Measurements from ENCODE around the gene TRPM4. TPM values are rescaled to one million over a fixed set of nuclear protein-coding genes. Genes with fewer than 3 reads are reported as not detected.
A peak's percentile ranks its signal among the peaks of the same experiment; 100 is the strongest.

The TRPM4 gene
- total and polyA plus RNA-seq, 2 of the 13 experiments (the other 11 are each of a cell fraction or from before 2014, with no cell fraction given) = 1.9 to 4.3 TPM

GRCh38 chr19:49114630-49115363, 42.8 kb upstream of the TRPM4 start (continued):
- TF ChIP-seq ZBTB20 (CRISPR knock-in tag; IDR thresholded peaks at IDR 0.05; ENCODE audit: borderline replicate concordance, low read depth) = 0 out of 2 replicates have a peak, but pooled peaks have one; percentile 41
- peak; percentile 90; the same call in 1 of the 2 replicates for TF ChIP-seq ZNF800 (CRISPR knock-in tag; IDR thresholded peaks at IDR 0.05)

GRCh38 chr19:49116544-49116943, 41.0 kb upstream of the TRPM4 start:
- Histone ChIP-seq H4K20me1 (ENCODE audit: insufficient read depth, low read length) (no peaks in the 10 kb centered on the region), H3K36me3 (replicated peaks in 1 of 2; ENCODE audit: control insufficient read depth in 1 of 2, insufficient read depth in 2 of 2, low read length in 2 of 2) (no peaks in the 10 kb centered on the region), H3K27me3 (ENCODE audit: control insufficient read depth in 1 of 2, insufficient read depth in 2 of 2, low read length in 2 of 2) (peaks cover 0 to 7% of the 10 kb centered on the region in 2 experiments; a peak in 1 of 5 replicates), H2AFZ (ENCODE audit: low read length) (no peak overlapping the region), H3K4me2 (ENCODE audit: low read depth, low read length) (no peak overlapping the region), H3K4me3 (replicated peaks in 1 of 3; ENCODE audit: insufficient read depth in 1 of 3, low read depth in 2 of 3, low read length in 3 of 3) (no peak overlapping the region), H3K4me1 (ENCODE audit: insufficient read depth, low read length) (peaks cover 59% of the 10 kb centered on the region), H3K9me3 (ENCODE audit: low read length) (no peaks in the 10 kb centered on the region), H3K27ac (ENCODE audit: extremely low read length, insufficient read depth, low read length) (no peak overlapping the region), H3K79me2 (ENCODE audit: insufficient read depth, low read length) (peaks cover 4% of the 10 kb centered on the region), H3K9ac (ENCODE audit: insufficient read depth, low read depth, low read length) (no peak overlapping the region)
- DNase-seq (ENCODE audit: low spot score) (no peak), ATAC-seq (no peak), FAIRE-seq (no peak)
- CTCF ChIA-PET (ENCODE audit: low intra/inter-chr PET ratio, low total read pairs) = no interaction called here
- POLR2A ChIA-PET = interaction anchor here (2.1 kb wide), 1 partner anchor 11 kb away, joined by 9 read pairs; no protein-coding TSS in a partner anchor
- in situ Hi-C loops (cut with HindIII; ENCODE audit: extremely low pct_ligation_motif_present, low pct_unique_long_range_greater_than_20kb) (loop anchor here (5.0 kb wide), 1 partner anchor 36 kb away; no protein-coding TSS in a partner anchor), intact Hi-C loops (cut with micrococcal nuclease; ENCODE audit: unreplicated experiment) (no loop called here)
- 63% methylated on average over 1 of the region's 1 CpG for whole genome bisulfite sequencing (ENCODE audit: low lambda C conversion rate)
- BruUV-seq (replicated peaks) = no TSS peak
- no peak for TF ChIP-seq AHDC1 (CRISPR knock-in tag; IDR thresholded peaks at IDR 0.05; ENCODE audit: borderline replicate concordance)
- no peak for TF ChIP-seq ZNF136 (CRISPR knock-in tag; IDR thresholded peaks at IDR 0.05; ENCODE audit: low read depth)
- TF ChIP-seq DRAP1 (CRISPR knock-in tag; IDR thresholded peaks at IDR 0.05) = no peak
- TF ChIP-seq LRRFIP1 (CRISPR knock-in tag; conservative IDR thresholded peaks at IDR 0.05) = no peak
- no peak for TF ChIP-seq ATF5 (CRISPR knock-in tag; IDR thresholded peaks at IDR 0.05; ENCODE audit: low read depth)
- no peak for TF ChIP-seq MED1 (CRISPR knock-in tag; IDR thresholded peaks at IDR 0.05)
- no peak for TF ChIP-seq ZNF816 (CRISPR knock-in tag; IDR thresholded peaks at IDR 0.05; ENCODE audit: borderline replicate concordance)

Measured in HepG2 (cell line).